Measurements from ENCODE around the gene SYT12. TPM values are rescaled to one million over a fixed set of nuclear protein-coding genes. Genes with fewer than 3 reads are reported as not detected.

The SYT12 gene
- total and polyA plus RNA-seq, 2 donors (not counting 3 experiments of a cell fraction or from before 2014, with no cell fraction given), result not detected

- POLR2A ChIA-PET, result no interaction called here
- H3K4me3 ChIP-seq (replicated peaks in 1 of 3; ENCODE audit: insufficient read depth in 1 of 3, low read depth in 1 of 3, low read length in 3 of 3), result no peak overlapping the region
- dilution Hi-C loops (cut with MboI; ENCODE audit: extremely low pct_ligation_motif_present, low sequenced_read_pairs) (no loop called here), intact Hi-C loops (cut with micrococcal nuclease) (no loop called here)
- no peak overlapping the region for H3K4me2 ChIP-seq (ENCODE audit: insufficient read depth, low read length)
- no peak overlapping the region for H3K27ac ChIP-seq (ENCODE audit: insufficient read depth, low read depth, low read length)
- DNase-seq (ENCODE audit: low read depth, low spot score) (no peak), FAIRE-seq (no peak)
- CTCF ChIA-PET, result interaction anchor here (0.8 to 7.3 kb wide), 5 partner anchors 7 to 309 kb away, joined by 3 to 129 read pairs (median 6); partner anchors contain the start of gene RHOD
- BruUV-seq (replicated peaks), result no TSS peak
- H3K36me3 ChIP-seq (ENCODE audit: control insufficient read depth in 2 of 2, extremely low read depth in 1 of 2, insufficient read depth in 2 of 2, low read length in 2 of 2), result no peaks in the 10 kb centered on the region
- no peak overlapping the region for H3K9ac ChIP-seq (replicated peaks; ENCODE audit: extremely low read depth, insufficient read depth, low read length)
- H4K20me1 ChIP-seq (replicated peaks; ENCODE audit: control insufficient read depth, extremely low read depth, insufficient read depth, low read length), result no peaks in the 10 kb centered on the region
- no peaks in the 10 kb centered on the region for H3K9me3 ChIP-seq (replicated peaks; ENCODE audit: control insufficient read depth, insufficient read depth, low read length)
- H2AFZ ChIP-seq (ENCODE audit: low read depth, low read length), result no peak overlapping the region
- no peaks in the 10 kb centered on the region for H3K9me1 ChIP-seq (replicated peaks; ENCODE audit: control insufficient read depth, extremely low read depth, insufficient read depth, low read length)
- TF ChIP-seq CTCF (IDR thresholded peaks at IDR 0.05; ENCODE audit: extremely low read depth in 1 of 2, insufficient read depth in 1 of 2, low read depth in 1 of 2, low read length in 2 of 2) (no peak), MAX (IDR thresholded peaks at IDR 0.05; ENCODE audit: insufficient read depth, insufficient read length) (no peak), FOS (IDR thresholded peaks at IDR 0.05; ENCODE audit: borderline replicate concordance, insufficient read depth, low read length) (no peak), GATA2 (IDR thresholded peaks at IDR 0.05; ENCODE audit: insufficient read depth, insufficient read length, low read depth, low read length) (no peak), POLR2A (IDR thresholded peaks at IDR 0.05; ENCODE audit: low read depth, low read length) (no peak), JUN (IDR thresholded peaks at IDR 0.05; ENCODE audit: borderline replicate concordance, insufficient read depth, insufficient read length, low read depth) (no peak), MYC (IDR thresholded peaks at IDR 0.05; ENCODE audit: low read depth, low read length) (no peak), EZH2 (IDR thresholded peaks at IDR 0.05; ENCODE audit: borderline replicate concordance, low read depth, low read length, severe bottlenecking) (no peak), POLR2AphosphoS5 (IDR thresholded peaks at IDR 0.05; ENCODE audit: insufficient read depth, low read depth, low read length) (no peak)
- H3K27me3 ChIP-seq (ENCODE audit: control insufficient read depth in 2 of 2, insufficient read depth in 2 of 2, low read length in 2 of 2), result no peaks in the 10 kb centered on the region
- peaks cover 3% of the 10 kb centered on the region for H3K4me1 ChIP-seq (ENCODE audit: control insufficient read depth, extremely low read depth, insufficient read depth, low read length)
- no peaks in the 10 kb centered on the region for H3K79me2 ChIP-seq (ENCODE audit: control insufficient read depth, insufficient read depth, low read length)
These were observed 51.0 kb downstream of the SYT12 start for GRCh38 chr11:67073908-67074307.
